Loucy (cell line): ENCODE measurements around the gene TOMM20.

Experiments used
- H2AFZ ChIP-seq: fragments of 200-600 bp; sonication (generic); 2 replicates; pipeline ENCODE4 v1.6.0; 2016; ENCODE audit warnings: antibody characterized with exemption, mild to moderate bottlenecking, low read length, moderate library complexity
- H3F3A ChIP-seq: fragments of 200-600 bp; 2 replicates; pipeline ENCODE4 v1.6.0; 2016; ENCODE audit warnings: antibody characterized with exemption, low read depth, mild to moderate bottlenecking
- H3K27me3 ChIP-seq: fragments of 200-600 bp; sonication (generic); 2 replicates; pipeline ENCODE4 v1.6.1; 2014; ENCODE audit warnings: low read length, mild to moderate bottlenecking; ENCODE audit not compliant: insufficient read depth, poor library complexity, severe bottlenecking
- H3K36me3 ChIP-seq: fragments of 200-600 bp; sonication (generic); 2 replicates; pipeline ENCODE4 v1.6.1; 2016; ENCODE audit warnings: low read length; ENCODE audit not compliant: insufficient read depth
- H3K4me1 ChIP-seq: fragments of 200-600 bp; sonication (generic); 2 replicates; pipeline ENCODE4 v1.5.1; 2014; ENCODE audit warnings: low read length, mild to moderate bottlenecking; ENCODE audit not compliant: insufficient read depth, poor library complexity, severe bottlenecking
- H3K4me2 ChIP-seq: fragments of 200-600 bp; sonication (generic); 2 replicates; pipeline ENCODE4 v1.6.0; 2014; ENCODE audit warnings: antibody characterized with exemption, low read length, low read depth, mild to moderate bottlenecking; ENCODE audit not compliant: poor library complexity, severe bottlenecking
- H3K4me3 ChIP-seq: fragments of 200-600 bp; sonication (generic); 2 replicates; pipeline ENCODE4 v1.5.1; 2014; ENCODE audit warnings: low read length, mild to moderate bottlenecking, mixed read lengths; ENCODE audit not compliant: poor library complexity, severe bottlenecking
- H3K79me2 ChIP-seq: fragments of 200-600 bp; sonication (generic); 2 replicates; pipeline ENCODE4 v1.6.1; 2014; ENCODE audit warnings: low read length; ENCODE audit not compliant: insufficient read depth
- H3K9ac ChIP-seq: fragments of 200-600 bp; sonication (generic); 2 replicates; pipeline ENCODE4 v1.6.0; 2014; ENCODE audit warnings: mild to moderate bottlenecking, low read depth, low read length, moderate library complexity; ENCODE audit not compliant: poor library complexity, severe bottlenecking
- H3K9me2 ChIP-seq: fragments of 200-600 bp; sonication (generic); replicated peaks from 2 replicates; pipeline ENCODE4 v1.6.1; 2016; ENCODE audit warnings: low read depth, low read length, mixed read lengths
- H3K9me3 ChIP-seq: fragments of 200-600 bp; sonication (generic); 2 replicates; pipeline ENCODE4 v1.6.1; 2014; ENCODE audit warnings: mild to moderate bottlenecking, antibody characterized with exemption, low read length, low read depth; ENCODE audit not compliant: insufficient read depth
- H4K20me1 ChIP-seq: fragments of 200-600 bp; sonication (generic); 2 replicates; pipeline ENCODE4 v1.6.0; 2014; ENCODE audit warnings: antibody characterized with exemption, low read length, mild to moderate bottlenecking; ENCODE audit not compliant: insufficient read depth, poor library complexity, severe bottlenecking
- CTCF ChIP-seq: fragments of 200-600 bp; sonication (generic); conservative IDR thresholded peaks from 2 replicates; pipeline ENCODE4 v1.5.1; 2014; ENCODE audit warnings: mild to moderate bottlenecking, antibody characterized with exemption, low read length
- EZH2phosphoT487 ChIP-seq: fragments of 200-600 bp; IDR thresholded peaks from 2 replicates; pipeline ENCODE4 v1.6.1; 2018; ENCODE audit warnings: antibody characterized with exemption, mild to moderate bottlenecking, moderate library complexity, borderline replicate concordance

Gene TOMM20

GRCh38 chr1:235077163-235077540 is 51.5 kb downstream of the TOMM20 start:
- Histone ChIP-seq H3K4me3 (no peak overlapping the region), H4K20me1 (no peaks in the 10 kb centered on the region), H3K9me2 (no peaks in the 10 kb centered on the region), H3K9me3 (no peaks in the 10 kb centered on the region), H3K36me3 (no peaks in the 10 kb centered on the region), H2AFZ (peak overlapping the region; percentile 13; the same call in 1 of the 2 replicates), H3K9ac (no peak overlapping the region), H3K79me2 (no peaks in the 10 kb centered on the region), H3K4me1 (peaks cover 23% of the 10 kb centered on the region), H3K4me2 (no peak overlapping the region), H3F3A (peaks cover 6% of the 10 kb centered on the region; the same call in 1 of the 2 replicates), H3K27me3 (no peaks in the 10 kb centered on the region)
- TF ChIP-seq EZH2phosphoT487 (no peak), CTCF (no peak)

- Histone ChIP-seq H3K79me2 (no peaks in the 10 kb centered on the region), H2AFZ (peak overlapping the region; percentile 13; the same call in 1 of the 2 replicates), H3K4me1 (peaks cover 23% of the 10 kb centered on the region), H3K36me3 (no peaks in the 10 kb centered on the region), H3K9ac (no peak overlapping the region), H3K9me2 (no peaks in the 10 kb centered on the region), H3K4me3 (no peak overlapping the region), H3K4me2 (no peak overlapping the region), H3K9me3 (no peaks in the 10 kb centered on the region), H3K27me3 (no peaks in the 10 kb centered on the region), H3F3A (peaks cover 6% of the 10 kb centered on the region; the same call in 1 of the 2 replicates), H4K20me1 (no peaks in the 10 kb centered on the region)
- TF ChIP-seq EZH2phosphoT487, result no peak
- no peak for TF ChIP-seq CTCF
Observed at GRCh38 chr1:235076504-235077162, 52.0 kb downstream of the TOMM20 start.

- TF ChIP-seq EZH2phosphoT487 (no peak), CTCF (no peak)
- H3K9me2 ChIP-seq, result no peaks in the 10 kb centered on the region
- H3K4me3 ChIP-seq, result no peak overlapping the region
- no peaks in the 10 kb centered on the region for H3K79me2 ChIP-seq
- H3K9ac ChIP-seq, result no peak overlapping the region
- H3K36me3 ChIP-seq, result no peaks in the 10 kb centered on the region
- H3K4me2 ChIP-seq, result no peak overlapping the region
- H4K20me1 ChIP-seq, result no peaks in the 10 kb centered on the region
- H3F3A ChIP-seq, result peaks cover 6% of the 10 kb centered on the region; the same call in 1 of the 2 replicates
- no peaks in the 10 kb centered on the region for H3K27me3 ChIP-seq
- peaks cover 16% of the 10 kb centered on the region for H3K4me1 ChIP-seq
- no peaks in the 10 kb centered on the region for H3K9me3 ChIP-seq
- H2AFZ ChIP-seq, result no peak overlapping the region
Observed at GRCh38 chr1:235075777-235076308, 52.8 kb downstream of the TOMM20 start.
